PC-9 (cell line): Measurements from ENCODE around the gene BFSP1.

Source experiments
- CTCF ChIP-seq: fragments of 200-600 bp; sonication (generic); conservative IDR thresholded peaks from 2 replicates; pipeline ENCODE4 v1.6.1; 2017; ENCODE audit warnings: mixed run types, antibody characterized with exemption, mild to moderate bottlenecking, moderate library complexity
- EZH2 ChIP-seq: fragments of 200-600 bp; sonication (generic); IDR thresholded peaks from 2 replicates; pipeline ENCODE4 v1.8.0; 2017; ENCODE audit warnings: antibody characterized with exemption, low read depth

GRCh38 chr20:17504066-17504897 is 26.9 kb downstream of the BFSP1 start:
- no peak for TF ChIP-seq CTCF
- TF ChIP-seq EZH2, result no peak
